A549 (cell line): Measurements from ENCODE around the gene ASIC5. TPM values are rescaled to one million over a fixed set of nuclear protein-coding genes. Genes with fewer than 3 reads are reported as not detected.
"Not testable (repeated sequence)": the region's sequence is repeated elsewhere in the genome, so short reads cannot be mapped to it uniquely, and the experiment has no call there.

Source experiments
- ATAC-seq, 2 experiments: fragments of 200-7000 bp in 1 of 2; fragments of >200 bp in 1 of 2; cut with Nextera tagmentation in 1 of 2; cut with Tn5 transposase in 1 of 2; 3 replicates each; pipeline versions ENCODE4 v1.8.0 to v1.9.1; 2018 to 2020; ENCODE audit warnings: mild to moderate bottlenecking in 1 of 2, moderate library complexity in 1 of 2
- CTCF ChIA-PET: fragments of 300-600 bp; sonication (Branson Sonifier 250); formaldehyde crosslinking; extraction: SDS; loops from one replicate; lab custom pipeline; 2021; ENCODE audit warnings: antibody characterized with exemption, inconsistent platforms; lab: Yijun Ruan, JAX
- POLR2A ChIA-PET: fragments of 350-600 bp; formaldehyde crosslinking; extraction: SDS; loops from one replicate; lab custom pipeline; 2021; ENCODE audit warnings: antibody characterized with exemption, inconsistent platforms; lab: Yijun Ruan, JAX
- DNase-seq, 2 experiments: peaks; one replicate each; pipeline versions ENCODE4 v3.0.0 to v3.0.0-alpha.2; 2011 to 2016; ENCODE audit warnings: low read depth in 1 of 2, low spot score in 1 of 2
- FAIRE-seq: peaks from 2 replicates; lab custom pipeline; 2011; peaks lifted over from hg19 to GRCh38; lab: Jason Lieb, UNC
- H3K27ac ChIP-seq, 2 experiments: fragments of >200 bp; sonication (Bioruptor Twin); formaldehyde crosslinking; 3 replicates each; pipeline ENCODE4 v1.5.1; 2016 to 2017
- H3K4me1 ChIP-seq: fragments of >200 bp; sonication (Bioruptor Twin); formaldehyde crosslinking; 3 replicates; pipeline ENCODE4 v1.6.1; 2016
- H3K4me2 ChIP-seq: fragments of >200 bp; sonication (Bioruptor Twin); formaldehyde crosslinking; 3 replicates; pipeline ENCODE4 v1.6.1; 2016
- H3K4me3 ChIP-seq: fragments of >200 bp; sonication (Bioruptor Twin); formaldehyde crosslinking; 3 replicates; pipeline ENCODE4 v1.5.1; 2016
- H3K9me3 ChIP-seq: fragments of >200 bp; sonication (Bioruptor Twin); formaldehyde crosslinking; 3 replicates; pipeline ENCODE4 v1.6.1; 2016
- ATOH8 ChIP-seq: fragments of 250-450 bp; sonication (Bioruptor Pico); IDR thresholded peaks from 2 replicates; pipeline ENCODE4 v1.5.0; 2020; ENCODE audit warnings: low read depth, mild to moderate bottlenecking, moderate library complexity
- BCL3 ChIP-seq: fragments of >200 bp; sonication (Bioruptor Twin); formaldehyde crosslinking; IDR thresholded peaks from 3 replicates; pipeline ENCODE4 v1.6.1; 2016
- EHF ChIP-seq: fragments of 250-450 bp; sonication (Bioruptor Pico); IDR thresholded peaks from 2 replicates; pipeline ENCODE4 v1.5.0; 2020; ENCODE audit warnings: mild to moderate bottlenecking
- EHMT2 ChIP-seq: fragments of 200-600 bp; sonication (generic); IDR thresholded peaks from 2 replicates; pipeline ENCODE4 v1.6.1; 2016; ENCODE audit warnings: antibody characterized with exemption, low read depth, mild to moderate bottlenecking, moderate library complexity
- FOSL2 ChIP-seq, 2 experiments: fragments of 450-650 bp in 1 of 2; fragments of >200 bp in 1 of 2; sonication (Bioruptor Twin) in 1 of 2; formaldehyde crosslinking; IDR thresholded peaks; 2 replicates each; pipeline versions ENCODE4 v1.5.0 to v1.6.1; 2016 to 2020; ENCODE audit warnings: mild to moderate bottlenecking in 1 of 2, moderate library complexity in 1 of 2
- FOXS1 ChIP-seq: fragments of 250-450 bp; sonication (Bioruptor Pico); IDR thresholded peaks from 2 replicates; pipeline ENCODE4 v1.5.0; 2020; ENCODE audit warnings: mild to moderate bottlenecking, moderate library complexity
- HDAC2 ChIP-seq: fragments of 200-600 bp; sonication (generic); IDR thresholded peaks from 2 replicates; pipeline ENCODE4 v1.6.1; 2016
- HES2 ChIP-seq: fragments of >200 bp; sonication (Bioruptor Twin); formaldehyde crosslinking; IDR thresholded peaks from 2 replicates; pipeline ENCODE4 v1.6.1; 2016
- HEYL ChIP-seq: fragments of 250-450 bp; sonication (Bioruptor Pico); IDR thresholded peaks from 2 replicates; pipeline ENCODE4 v1.8.0; 2021; ENCODE audit warnings: mild to moderate bottlenecking, moderate library complexity
- HOXB13 ChIP-seq: fragments of 250-450 bp; sonication (Bioruptor Pico); IDR thresholded peaks from 2 replicates; pipeline ENCODE4 v1.5.0; 2020; ENCODE audit warnings: low read depth, mild to moderate bottlenecking, moderate library complexity
- HOXB5 ChIP-seq: fragments of 250-450 bp; sonication (Bioruptor Pico); IDR thresholded peaks from 2 replicates; pipeline ENCODE4 v1.5.0; 2020; ENCODE audit warnings: mild to moderate bottlenecking, moderate library complexity
- JUNB ChIP-seq: fragments of >200 bp; sonication (Bioruptor Twin); formaldehyde crosslinking; IDR thresholded peaks from 2 replicates; pipeline ENCODE4 v1.6.1; 2016
- MAFK ChIP-seq: fragments of 450-650 bp; IDR thresholded peaks from 2 replicates; pipeline ENCODE4 v1.6.1; 2014; ENCODE audit not compliant: partially characterized antibody
- MAZ ChIP-seq: fragments of 150-350 bp; IDR thresholded peaks from 2 replicates; pipeline ENCODE4 v1.6.1; 2014; ENCODE audit warnings: antibody characterized with exemption, low read depth, low read length, borderline replicate concordance
- NPAS2 ChIP-seq: fragments of 250-450 bp; sonication (Bioruptor Pico); IDR thresholded peaks from 2 replicates; pipeline ENCODE4 v1.8.0; 2022; ENCODE audit warnings: mild to moderate bottlenecking, moderate library complexity, borderline replicate concordance
- NR3C1 ChIP-seq: fragments of >200 bp; sonication (Bioruptor Twin); formaldehyde crosslinking; IDR thresholded peaks from 3 replicates; pipeline ENCODE4 v1.6.1; 2017
- PHF8 ChIP-seq: fragments of 200-600 bp; sonication (generic); IDR thresholded peaks from 2 replicates; pipeline ENCODE4 v1.6.1; 2016; ENCODE audit warnings: low read depth, mild to moderate bottlenecking, antibody characterized with exemption, moderate library complexity, borderline replicate concordance
- RCOR1 ChIP-seq: fragments of 150-350 bp; IDR thresholded peaks from 2 replicates; pipeline ENCODE4 v1.6.1; 2014; ENCODE audit warnings: antibody characterized with exemption, low read length, low read depth
- SMC3 ChIP-seq: fragments of >200 bp; sonication (Bioruptor Twin); formaldehyde crosslinking; IDR thresholded peaks from 3 replicates; pipeline ENCODE4 v1.6.1; 2018; ENCODE audit warnings: inconsistent platforms
- ZFP36 ChIP-seq: fragments of 450-650 bp; IDR thresholded peaks from 2 replicates; pipeline ENCODE4 v1.6.1; 2014; ENCODE audit warnings: borderline replicate concordance; ENCODE audit not compliant: partially characterized antibody
- ZNF302 ChIP-seq: fragments of 250-450 bp; sonication (Bioruptor Pico); IDR thresholded peaks from 2 replicates; pipeline ENCODE4 v1.9.0; 2021; ENCODE audit warnings: inconsistent platforms, mild to moderate bottlenecking, moderate library complexity
- ZSCAN20 ChIP-seq: fragments of 250-450 bp; sonication (Bioruptor Pico); IDR thresholded peaks from 2 replicates; pipeline ENCODE4 v1.8.0; 2022; ENCODE audit warnings: mild to moderate bottlenecking, moderate library complexity
- WGBS: methylation state at CpG from one replicate; pipeline ENCODE4 v1.1.6; 2017; ENCODE audit errors: missing lambda C conversion rate; 5-methylcytosine and 5-hydroxymethylcytosine counted together
- polyA plus RNA-seq, 4 experiments: library from polyadenylated mRNA; depleted of rRNA in 3 of 4; stranded (reverse); fragments of >200 nt; fragmentation: RNase III in 1 of 4; extraction: RNeasy Plus Mini Kit Qiagen cat#74134 plus additional on column Dnase treatment in 1 of 4; gene quantifications; 2 replicates in 3 of 4; 3 replicates in 1 of 4; pipeline ENCODE4 v1.2.3, GENCODE V29; 2011 to 2017
- TF ChIP-seq, protein P1 (sequence below): IDR thresholded peaks from 2 replicates; pipeline ENCODE4 v1.6.1; 2012
- TF ChIP-seq, protein P2 (sequence below): IDR thresholded peaks from 2 replicates; pipeline ENCODE4 v1.6.1; 2012; ENCODE audit warnings: low read depth, borderline replicate concordance

The ASIC5 gene
- polyA plus RNA-seq, 2 of the 4 experiments (the other 2 are of a cell fraction), result not detected

- ATAC-seq (no peak), FAIRE-seq (no peak), DNase-seq (no peak)
- no peak overlapping the region for H3K4me2 ChIP-seq
- ChIA-PET POLR2A (no interaction called here), CTCF (no interaction called here)
- 76% methylated on average over 2 of the region's 2 CpGs for WGBS
- TF ChIP-seq HEYL, result no peak
- no peak for TF ChIP-seq HES2
- no peak for TF ChIP-seq SMC3
- no peak for TF ChIP-seq BCL3
- TF ChIP-seq RCOR1, result no peak
- H3K9me3 ChIP-seq, result no peaks in the 10 kb centered on the region
- H3K4me1 ChIP-seq, result 0 out of 3 replicates have a peak, but pooled peaks cover 3% of the 10 kb centered on the region
- H3K4me3 ChIP-seq, result no peak overlapping the region
- H3K27ac ChIP-seq, result no peak overlapping the region
Measured at GRCh38 chr4:155901013-155901412, 34.9 kb upstream of the ASIC5 start.

- DNase-seq, result peak in 1 of 2 experiments; percentile 31
Measured at GRCh38 chr4:155900381-155900780, 34.3 kb upstream of the ASIC5 start.

DNA sequence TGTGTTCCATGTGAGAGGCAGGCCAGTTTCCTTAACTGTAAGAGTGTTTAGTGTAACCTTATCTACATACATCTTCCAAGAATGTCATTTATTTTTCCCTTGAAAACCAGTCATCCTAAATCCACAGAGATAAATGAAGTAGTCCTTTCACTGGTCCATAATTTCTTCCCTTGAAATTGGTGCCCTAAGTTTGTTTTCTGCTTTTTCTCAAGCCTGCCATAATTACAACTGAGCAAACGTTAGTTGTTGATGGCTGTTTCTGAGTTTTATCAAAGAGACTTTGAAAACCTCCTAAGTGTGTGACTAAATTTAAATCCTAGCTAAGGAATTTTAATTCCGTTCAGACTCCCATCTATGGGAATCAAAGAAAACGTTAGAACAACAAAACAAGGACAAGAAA is 33.8 kb upstream of the ASIC5 start:
- no peak for FAIRE-seq
- H3K4me2 ChIP-seq, result 0 out of 3 replicates have a peak overlapping the region, but pooled peaks have one; percentile 16
- H3K4me1 ChIP-seq, result 0 out of 3 replicates have a peak, but pooled peaks cover 3% of the 10 kb centered on the region
- H3K27ac ChIP-seq, result no peak overlapping the region
- DNase-seq, result no peak
- H3K4me3 ChIP-seq, result no peak overlapping the region
- no peaks in the 10 kb centered on the region for H3K9me3 ChIP-seq
- 18% methylated on average over 3 of the region's 3 CpGs for WGBS
- CTCF ChIA-PET, result no interaction called here
- ATAC-seq, result no peak
- TF ChIP-seq HOXB13 (CRISPR knock-in tag) (no peak), EHF (CRISPR knock-in tag) (no peak), ZNF302 (CRISPR knock-in tag) (no peak), FOXS1 (CRISPR knock-in tag) (no peak), ATOH8 (CRISPR knock-in tag) (no peak), MAZ (no peak), ZFP36 (no peak)
- TF ChIP-seq, protein P1, sequence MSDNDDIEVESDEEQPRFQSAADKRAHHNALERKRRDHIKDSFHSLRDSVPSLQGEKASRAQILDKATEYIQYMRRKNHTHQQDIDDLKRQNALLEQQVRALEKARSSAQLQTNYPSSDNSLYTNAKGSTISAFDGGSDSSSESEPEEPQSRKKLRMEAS, result no peak
- POLR2A ChIA-PET, result no interaction called here

More at GRCh38 chr4:155900381-155900780, 34.3 kb upstream of the ASIC5 start:
- FAIRE-seq, result no peak
- no peak overlapping the region for H3K4me3 ChIP-seq
- H3K4me1 ChIP-seq, result 0 out of 3 replicates have a peak, but pooled peaks cover 3% of the 10 kb centered on the region
- H3K4me2 ChIP-seq, result peak overlapping the region; percentile 16; the same call in 1 of the 3 replicates
- TF ChIP-seq EHF (CRISPR knock-in tag) (no peak), MAFK (peak; percentile 92)
- ChIA-PET CTCF (no interaction called here), POLR2A (no interaction called here)
- H3K27ac ChIP-seq, result no peak overlapping the region
- 42% methylated on average over 1 of the region's 1 CpG for WGBS
- peak in 1 of 2 experiments; percentile 57; a peak in 3 of 6 replicates for ATAC-seq
- no peaks in the 10 kb centered on the region for H3K9me3 ChIP-seq

DNA sequence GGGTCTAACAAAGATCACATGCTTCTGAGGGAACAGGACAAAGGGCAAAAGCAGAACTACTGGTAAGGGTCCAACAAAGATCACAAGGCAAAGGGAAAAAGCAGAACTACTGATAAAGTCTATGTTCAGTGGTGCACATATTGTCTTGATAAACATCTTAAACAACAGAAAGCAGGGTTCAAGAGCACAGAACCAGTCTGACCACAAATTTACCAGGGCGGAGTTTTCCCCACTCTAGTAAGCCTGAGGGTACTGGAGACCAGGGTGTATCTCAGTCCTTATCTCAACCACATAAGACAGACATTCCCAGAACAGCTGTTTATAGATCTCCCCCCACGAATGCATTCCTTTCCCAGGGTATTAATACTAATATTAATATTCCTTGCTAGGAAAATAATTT is 32.3 kb upstream of the ASIC5 start:
- H3K4me2 ChIP-seq, H3K4me3 ChIP-seq, H3K4me1 ChIP-seq, CTCF ChIA-PET, FAIRE-seq, DNase-seq, H3K9me3 ChIP-seq, H3K27ac ChIP-seq, POLR2A ChIA-PET, ATAC-seq: not testable (repeated sequence)
- WGBS, result 50% methylated on average over 2 of the region's 2 CpGs

DNA sequence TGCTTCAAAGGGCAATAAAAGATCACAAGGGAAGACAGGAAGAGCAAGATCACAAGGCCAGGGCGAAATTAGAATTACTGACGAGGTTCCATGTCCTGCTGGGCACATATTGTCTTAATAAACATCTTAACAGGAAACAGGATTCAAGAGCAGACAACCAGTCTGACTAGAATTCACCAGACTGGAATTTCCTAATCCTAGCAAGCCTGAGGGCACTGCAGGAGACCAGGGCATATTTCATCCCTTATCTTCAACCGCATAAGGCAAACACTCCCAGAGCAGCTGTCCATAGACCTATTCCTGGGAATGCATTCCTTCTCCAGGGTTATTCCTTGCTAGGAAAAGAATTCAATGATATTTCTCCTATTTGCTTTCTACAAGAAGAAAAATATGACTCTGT is 25.0 kb upstream of the ASIC5 start:
- CTCF ChIA-PET, result no interaction called here
- no peak for FAIRE-seq
- DNase-seq, result no peak
- no peaks in the 10 kb centered on the region for H3K9me3 ChIP-seq
- 38% methylated on average over 3 of the region's 3 CpGs for WGBS
- 0 out of 3 replicates have a peak, but pooled peaks cover 6% of the 10 kb centered on the region for H3K4me1 ChIP-seq
- no peak overlapping the region for H3K4me3 ChIP-seq
- TF ChIP-seq RCOR1 (no peak), NPAS2 (no peak), NR3C1 (no peak), ZSCAN20 (CRISPR knock-in tag) (no peak), ZNF302 (CRISPR knock-in tag) (no peak), PHF8 (no peak), HOXB5 (CRISPR knock-in tag) (no peak), HDAC2 (no peak), EHMT2 (no peak), FOSL2 (IDR thresholded peaks at IDR 0.05) (no peak), FOSL2 (CRISPR knock-in tag; IDR thresholded peaks at IDR 0.05) (no peak), JUNB (no peak)
- TF ChIP-seq, protein P2, sequence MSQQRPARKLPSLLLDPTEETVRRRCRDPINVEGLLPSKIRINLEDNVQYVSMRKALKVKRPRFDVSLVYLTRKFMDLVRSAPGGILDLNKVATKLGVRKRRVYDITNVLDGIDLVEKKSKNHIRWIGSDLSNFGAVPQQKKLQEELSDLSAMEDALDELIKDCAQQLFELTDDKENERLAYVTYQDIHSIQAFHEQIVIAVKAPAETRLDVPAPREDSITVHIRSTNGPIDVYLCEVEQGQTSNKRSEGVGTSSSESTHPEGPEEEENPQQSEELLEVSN, result no peak
- H3K27ac ChIP-seq, result no peak overlapping the region
- POLR2A ChIA-PET, result no interaction called here
- ATAC-seq, result no peak
- H3K4me2 ChIP-seq, result no peak overlapping the region
